OCI-LY1 (cell line): ENCODE measurements around the gene ASB7.

Experiments
- H2AFZ ChIP-seq: fragments of 200-600 bp; sonication (generic), shearing (Covaris generic); 2 replicates; pipeline ENCODE4 v1.6.0; 2014; ENCODE audit warnings: antibody characterized with exemption, mild to moderate bottlenecking, low read length
- H3F3A ChIP-seq: fragments of 200-600 bp; sonication (generic), shearing (Covaris generic); 2 replicates; pipeline ENCODE4 v1.6.0; 2014; ENCODE audit warnings: mild to moderate bottlenecking, antibody characterized with exemption, low read length, moderate library complexity; ENCODE audit not compliant: insufficient read depth
- H3K27ac ChIP-seq: fragments of 200-600 bp; sonication (generic); 2 replicates; pipeline ENCODE4 v1.5.1; 2014; ENCODE audit warnings: low read length, mixed run types, mild to moderate bottlenecking, low read depth; ENCODE audit not compliant: poor library complexity, severe bottlenecking
- H3K27me3 ChIP-seq: fragments of 200-600 bp; sonication (generic); 2 replicates; pipeline ENCODE4 v1.6.0; 2014; ENCODE audit warnings: antibody characterized with exemption, mild to moderate bottlenecking, low read length, moderate library complexity; ENCODE audit not compliant: insufficient read depth
- H3K36me3 ChIP-seq: fragments of 200-600 bp; sonication (generic); 2 replicates; pipeline ENCODE4 v1.6.1; 2014; ENCODE audit warnings: mild to moderate bottlenecking, antibody characterized with exemption, low read length, moderate library complexity, mixed read lengths; ENCODE audit not compliant: insufficient read depth
- H3K4me1 ChIP-seq: fragments of 200-600 bp; sonication (generic); 2 replicates; pipeline ENCODE4 v1.5.1; 2014; ENCODE audit warnings: mild to moderate bottlenecking, low read length, moderate library complexity; ENCODE audit not compliant: insufficient read depth, severe bottlenecking
- H3K4me2 ChIP-seq: fragments of 200-600 bp; sonication (generic), shearing (Covaris generic); 2 replicates; pipeline ENCODE4 v1.6.1; 2014; ENCODE audit warnings: low read length
- H3K4me3 ChIP-seq: fragments of 200-600 bp; sonication (generic); 2 replicates; pipeline ENCODE4 v1.5.1; 2014; ENCODE audit warnings: low read length, low read depth, mild to moderate bottlenecking, mixed read lengths; ENCODE audit not compliant: poor library complexity, severe bottlenecking
- H3K79me2 ChIP-seq: fragments of 200-600 bp; shearing (Covaris generic); 2 replicates; pipeline ENCODE4 v1.6.1; 2016; ENCODE audit warnings: mixed run types, low read length, mixed read lengths; ENCODE audit not compliant: insufficient read depth
- H3K9ac ChIP-seq: fragments of 200-600 bp; sonication (generic), shearing (Covaris generic); 2 replicates; pipeline ENCODE4 v1.6.1; 2014; ENCODE audit warnings: mild to moderate bottlenecking, low read length, mixed read lengths
- H3K9me2 ChIP-seq: fragments of 200-600 bp; sonication (generic), shearing (Covaris generic); 2 replicates; pipeline ENCODE4 v1.6.1; 2014; ENCODE audit warnings: low read depth, mild to moderate bottlenecking, low read length, mixed read lengths
- H3K9me3 ChIP-seq: fragments of 200-600 bp; shearing (Covaris generic); 2 replicates; pipeline ENCODE4 v1.6.1; 2014; ENCODE audit warnings: low read length, mixed read lengths
- H4K20me1 ChIP-seq: fragments of 200-600 bp; sonication (generic), shearing (Covaris generic); 2 replicates; pipeline ENCODE4 v1.6.0; 2016; ENCODE audit warnings: mild to moderate bottlenecking, low read length; ENCODE audit not compliant: insufficient read depth
- EZH2 ChIP-seq: fragments of 200-600 bp; sonication (generic), shearing (Covaris generic); IDR thresholded peaks from 2 replicates; pipeline ENCODE4 v1.8.0; 2017; ENCODE audit warnings: borderline replicate concordance, mixed run types, mild to moderate bottlenecking, antibody characterized with exemption, low read length, moderate library complexity, mixed read lengths
- TF ChIP-seq, protein P1 (sequence below): fragments of 200-600 bp; sonication (generic), shearing (Covaris generic); IDR thresholded peaks from 2 replicates; pipeline ENCODE4 v1.5.1; 2017; ENCODE audit warnings: mild to moderate bottlenecking, antibody characterized with exemption, low read length, moderate library complexity, mixed read lengths

Gene ASB7

DNA sequence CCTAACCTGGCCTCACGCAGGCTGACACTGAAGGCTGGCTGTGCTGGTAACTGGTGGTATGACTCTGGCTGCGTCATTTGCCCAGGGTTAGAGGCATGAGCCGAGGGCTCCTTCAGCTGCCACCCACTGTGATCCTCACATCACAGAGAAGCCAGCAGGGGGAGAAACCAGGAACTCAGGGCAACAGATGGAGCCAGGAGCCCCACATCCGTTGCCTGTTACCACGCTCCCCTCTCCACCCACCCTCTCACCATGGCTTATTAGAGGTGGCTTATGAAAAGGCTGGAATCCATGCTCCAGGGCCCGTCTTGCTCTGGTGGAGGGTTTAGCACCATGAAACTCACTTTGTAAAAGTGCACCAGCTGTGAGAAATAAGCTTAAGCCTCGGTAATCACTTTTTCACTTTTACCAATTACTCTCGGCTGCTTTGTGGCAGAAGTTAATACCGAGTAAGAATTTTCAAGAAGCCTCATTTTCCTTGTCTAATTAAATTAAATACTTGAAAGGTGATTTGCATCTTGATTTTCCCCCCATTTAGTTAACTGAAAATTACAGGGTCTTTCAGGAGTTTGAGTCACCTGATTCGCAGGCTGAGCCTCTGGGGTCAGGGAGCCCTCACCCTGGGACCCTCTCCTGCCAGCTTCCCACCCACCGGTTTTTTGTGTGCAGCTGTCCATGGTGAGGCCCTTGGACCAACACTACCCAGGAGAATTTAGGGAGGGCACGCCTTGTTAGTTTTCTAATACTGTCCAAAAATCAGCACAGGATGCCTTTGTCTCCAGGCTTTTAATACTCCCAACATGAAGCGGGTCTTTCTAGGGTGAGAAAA, 60.9 kb downstream of the ASB7 start:
- H2AFZ ChIP-seq = no peak overlapping the region
- no peaks in the 10 kb centered on the region for H3K36me3 ChIP-seq
- H3K9ac ChIP-seq = no peak overlapping the region
- no peak overlapping the region for H3K27ac ChIP-seq
- no peaks in the 10 kb centered on the region for H3F3A ChIP-seq
- H3K9me3 ChIP-seq = no peaks in the 10 kb centered on the region
- H3K27me3 ChIP-seq = peaks cover 5% of the 10 kb centered on the region
- no peak for TF ChIP-seq EZH2
- TF ChIP-seq, protein P1, sequence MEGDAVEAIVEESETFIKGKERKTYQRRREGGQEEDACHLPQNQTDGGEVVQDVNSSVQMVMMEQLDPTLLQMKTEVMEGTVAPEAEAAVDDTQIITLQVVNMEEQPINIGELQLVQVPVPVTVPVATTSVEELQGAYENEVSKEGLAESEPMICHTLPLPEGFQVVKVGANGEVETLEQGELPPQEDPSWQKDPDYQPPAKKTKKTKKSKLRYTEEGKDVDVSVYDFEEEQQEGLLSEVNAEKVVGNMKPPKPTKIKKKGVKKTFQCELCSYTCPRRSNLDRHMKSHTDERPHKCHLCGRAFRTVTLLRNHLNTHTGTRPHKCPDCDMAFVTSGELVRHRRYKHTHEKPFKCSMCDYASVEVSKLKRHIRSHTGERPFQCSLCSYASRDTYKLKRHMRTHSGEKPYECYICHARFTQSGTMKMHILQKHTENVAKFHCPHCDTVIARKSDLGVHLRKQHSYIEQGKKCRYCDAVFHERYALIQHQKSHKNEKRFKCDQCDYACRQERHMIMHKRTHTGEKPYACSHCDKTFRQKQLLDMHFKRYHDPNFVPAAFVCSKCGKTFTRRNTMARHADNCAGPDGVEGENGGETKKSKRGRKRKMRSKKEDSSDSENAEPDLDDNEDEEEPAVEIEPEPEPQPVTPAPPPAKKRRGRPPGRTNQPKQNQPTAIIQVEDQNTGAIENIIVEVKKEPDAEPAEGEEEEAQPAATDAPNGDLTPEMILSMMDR = no peak
- no peaks in the 10 kb centered on the region for H4K20me1 ChIP-seq
- no peak overlapping the region for H3K4me3 ChIP-seq
- no peaks in the 10 kb centered on the region for H3K9me2 ChIP-seq
- H3K79me2 ChIP-seq = no peaks in the 10 kb centered on the region
- no peak overlapping the region for H3K4me2 ChIP-seq
- no peaks in the 10 kb centered on the region for H3K4me1 ChIP-seq

DNA sequence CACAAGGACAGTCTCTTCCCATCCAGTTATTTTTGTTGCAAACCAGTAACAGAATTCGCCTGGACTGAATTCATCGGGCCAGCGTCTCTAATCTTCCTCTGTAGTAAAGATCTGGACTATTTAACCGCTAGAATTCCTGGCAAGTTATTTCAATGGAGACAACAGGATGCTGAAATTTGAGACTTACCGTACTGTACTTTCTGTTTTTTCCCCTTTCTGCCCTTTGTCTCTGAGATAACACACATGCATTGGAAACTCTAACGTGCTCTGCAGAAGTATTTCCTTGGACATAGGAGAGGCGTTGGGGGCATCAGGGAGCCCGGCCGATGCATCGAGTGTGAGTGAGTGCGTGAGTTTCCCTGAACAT, 61.5 kb downstream of the ASB7 start:
- Histone ChIP-seq H3K9me2 (no peaks in the 10 kb centered on the region), H3K27ac (no peak overlapping the region), H4K20me1 (no peaks in the 10 kb centered on the region), H3K9me3 (no peaks in the 10 kb centered on the region), H3K4me1 (no peaks in the 10 kb centered on the region), H3K4me2 (no peak overlapping the region), H3K9ac (no peak overlapping the region), H3K4me3 (no peak overlapping the region), H2AFZ (no peak overlapping the region), H3K79me2 (no peaks in the 10 kb centered on the region), H3F3A (no peaks in the 10 kb centered on the region), H3K27me3 (peaks cover 5% of the 10 kb centered on the region), H3K36me3 (no peaks in the 10 kb centered on the region)
- TF ChIP-seq, protein P1 = no peak
- TF ChIP-seq EZH2 = no peak

DNA sequence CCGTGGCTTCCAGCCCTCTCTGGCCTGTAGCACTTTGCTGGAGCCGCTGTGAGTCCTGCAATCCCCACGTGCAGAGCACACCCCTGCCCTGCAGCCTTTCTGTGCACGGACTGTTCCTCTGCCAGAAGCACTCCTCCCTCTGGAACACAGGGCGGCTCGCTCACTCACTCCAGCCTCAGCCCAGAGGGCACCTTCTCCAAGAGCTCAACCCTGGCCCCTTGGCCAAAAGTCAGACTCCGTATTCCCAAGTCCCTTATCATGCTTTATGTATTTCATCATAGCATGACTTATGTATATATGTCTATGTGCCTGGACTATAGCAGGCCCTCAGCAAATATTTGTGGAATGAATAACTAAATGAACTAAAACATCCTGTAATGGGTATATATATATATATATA, 63.2 kb downstream of the ASB7 start:
- Histone ChIP-seq H3K79me2 (no peaks in the 10 kb centered on the region), H3K9ac (no peak overlapping the region), H3K4me3 (no peak overlapping the region), H3K27ac (no peak overlapping the region), H3K9me3 (no peaks in the 10 kb centered on the region), H3F3A (no peaks in the 10 kb centered on the region), H2AFZ (no peak overlapping the region), H3K4me1 (no peaks in the 10 kb centered on the region), H4K20me1 (no peaks in the 10 kb centered on the region), H3K27me3 (peaks cover 5% of the 10 kb centered on the region; the same call in 1 of the 2 replicates), H3K9me2 (no peaks in the 10 kb centered on the region), H3K4me2 (no peak overlapping the region), H3K36me3 (no peaks in the 10 kb centered on the region)
- no peak for TF ChIP-seq EZH2
- TF ChIP-seq, protein P1 = no peak
